Left lung (tissue), 10 donors: ENCODE data around the gene VTI1A. TPM values are rescaled to one million over a fixed set of nuclear protein-coding genes. Genes with fewer than 3 reads are reported as not detected.

Experiments
- ATAC-seq: fragments of 200-7000 bp; cut with Tn5 transposase; one replicate; pipeline ENCODE4 v1.9.1; 2020; ENCODE audit warnings: moderate library complexity
- DNase-seq, 4 donors: peaks; one replicate each; pipeline ENCODE4 v3.0.0-alpha.2; 2013 to 2020
- H3K27ac ChIP-seq, 2 donors: fragments of 200-600 bp; sonication (generic) in 1 of 2; one replicate each; pipeline versions ENCODE4 v1.5.0 to v1.8.0; 2020 to 2021
- H3K27me3 ChIP-seq, 2 donors: fragments of 200-600 bp; sonication (generic) in 1 of 2; one replicate each; pipeline versions ENCODE4 v1.5.0 to v1.8.0; 2020 to 2021
- H3K36me3 ChIP-seq, 2 donors: fragments of 200-600 bp; sonication (generic) in 1 of 2; one replicate each; pipeline versions ENCODE4 v1.5.0 to v1.8.0; 2020 to 2021
- H3K4me1 ChIP-seq, 2 donors: fragments of 200-600 bp; one replicate each; pipeline ENCODE4 v1.8.0; 2021
- H3K4me3 ChIP-seq, 2 donors: fragments of 200-600 bp; sonication (generic) in 1 of 2; one replicate each; pipeline versions ENCODE4 v1.5.0 to v1.8.0; 2020 to 2021; ENCODE audit warnings: mild to moderate bottlenecking in 1 of 2
- H3K9me3 ChIP-seq, 2 donors: fragments of 200-600 bp; sonication (generic) in 1 of 2; one replicate each; pipeline versions ENCODE4 v1.5.0 to v1.8.0; 2020 to 2021
- CTCF ChIP-seq, 2 donors: fragments of 200-600 bp; sonication (generic) in 1 of 2; IDR thresholded peaks; one replicate each; pipeline versions ENCODE4 v1.5.0 to v1.8.0; 2021; ENCODE audit warnings: antibody characterized with exemption in 2 of 2
- intact Hi-C, 2 donors: fragments of 100-400 bp; cut with DNase I; formaldehyde crosslinking; loops; one replicate each; pipeline versions ENCODE4 v1.11.2 to v1.14.2; 2022
- polyA plus RNA-seq, 6 donors: library from polyadenylated mRNA; unstranded; fragments of 120-200 nt; gene quantifications; one replicate each; pipeline ENCODE4 v1.2.1, GENCODE V29; 2013; ENCODE audit not compliant: insufficient read length in 6 of 6
- total RNA-seq, 2 donors: library from RNA; stranded (reverse); fragmentation: NEBNext Ultra II Directional; extraction: Animal tissue kit (Norgen Biotek cat#: 25700); gene quantifications; one replicate each; pipeline ENCODE4 v1.2.1, GENCODE V29; 2021
- donor health status: DM: no; HTN: yes; CAD: no.
- donor health status: DM: no; HTN: no; CAD: no.

The VTI1A gene
- total and polyA plus RNA-seq, 8 donors = 13.6 to 39.0 (median 17.7) TPM

GRCh38 chr10:112821038-112821437 lies 374.0 kb downstream of the VTI1A start:
- TF ChIP-seq CTCF (IDR thresholded peaks at IDR 0.05) = no peak
- no peaks in the 10 kb centered on the region for H3K27me3 ChIP-seq
- H3K27ac ChIP-seq = no peak overlapping the region
- intact Hi-C loops = no loop called here
- no peaks in the 10 kb centered on the region for H3K36me3 ChIP-seq
- DNase-seq (no peak), ATAC-seq (no peak)
- H3K4me3 ChIP-seq = no peak overlapping the region
- H3K4me1 ChIP-seq = peaks cover 2% of the 10 kb centered on the region in 2 donors
- no peaks in the 10 kb centered on the region for H3K9me3 ChIP-seq

- Histone ChIP-seq H3K4me1 (no peaks in the 10 kb centered on the region), H3K9me3 (no peaks in the 10 kb centered on the region), H3K4me3 (no peak overlapping the region), H3K27me3 (no peaks in the 10 kb centered on the region), H3K36me3 (no peaks in the 10 kb centered on the region), H3K27ac (no peak overlapping the region)
- no peak for DNase-seq
- intact Hi-C loops = no loop called here
- ATAC-seq = no peak
- TF ChIP-seq CTCF (IDR thresholded peaks at IDR 0.05) = no peak
These were observed 374.6 kb downstream of the VTI1A start for GRCh38 chr10:112821663-112822062.

- Histone ChIP-seq H3K27me3 (no peaks in the 10 kb centered on the region), H3K9me3 (no peaks in the 10 kb centered on the region), H3K4me3 (no peak overlapping the region), H3K27ac (no peak overlapping the region), H3K36me3 (no peaks in the 10 kb centered on the region), H3K4me1 (no peaks in the 10 kb centered on the region)
- intact Hi-C loops = no loop called here
- no peak for ATAC-seq
- TF ChIP-seq CTCF (IDR thresholded peaks at IDR 0.05) = no peak
- DNase-seq = no peak
These were observed 376.0 kb downstream of the VTI1A start for GRCh38 chr10:112823007-112823406.

GRCh38 chr10:112823604-112824003 lies 376.6 kb downstream of the VTI1A start:
- H3K27me3 ChIP-seq = no peaks in the 10 kb centered on the region
- no peak for TF ChIP-seq CTCF (IDR thresholded peaks at IDR 0.05)
- no peak overlapping the region for H3K4me3 ChIP-seq
- DNase-seq = no peak
- no peak for ATAC-seq
- H3K27ac ChIP-seq = no peak overlapping the region
- H3K36me3 ChIP-seq = no peaks in the 10 kb centered on the region
- no peaks in the 10 kb centered on the region for H3K9me3 ChIP-seq
- intact Hi-C loops = no loop called here
- no peaks in the 10 kb centered on the region for H3K4me1 ChIP-seq

- TF ChIP-seq CTCF (IDR thresholded peaks at IDR 0.05) = no peak
- H3K9me3 ChIP-seq = no peaks in the 10 kb centered on the region
- intact Hi-C loops = no loop called here
- H3K4me1 ChIP-seq = no peaks in the 10 kb centered on the region
- H3K27me3 ChIP-seq = no peaks in the 10 kb centered on the region
- no peak for ATAC-seq
- no peaks in the 10 kb centered on the region for H3K36me3 ChIP-seq
- H3K27ac ChIP-seq = no peak overlapping the region
- no peak for DNase-seq
- no peak overlapping the region for H3K4me3 ChIP-seq
These were observed 379.1 kb downstream of the VTI1A start for GRCh38 chr10:112826018-112826697.
